Measurements from ENCODE around the gene F11. TPM values are rescaled to one million over a fixed set of nuclear protein-coding genes. Genes with fewer than 3 reads are reported as not detected.

F11 gene
- not detected in 2 replicates for total RNA-seq

DNA sequence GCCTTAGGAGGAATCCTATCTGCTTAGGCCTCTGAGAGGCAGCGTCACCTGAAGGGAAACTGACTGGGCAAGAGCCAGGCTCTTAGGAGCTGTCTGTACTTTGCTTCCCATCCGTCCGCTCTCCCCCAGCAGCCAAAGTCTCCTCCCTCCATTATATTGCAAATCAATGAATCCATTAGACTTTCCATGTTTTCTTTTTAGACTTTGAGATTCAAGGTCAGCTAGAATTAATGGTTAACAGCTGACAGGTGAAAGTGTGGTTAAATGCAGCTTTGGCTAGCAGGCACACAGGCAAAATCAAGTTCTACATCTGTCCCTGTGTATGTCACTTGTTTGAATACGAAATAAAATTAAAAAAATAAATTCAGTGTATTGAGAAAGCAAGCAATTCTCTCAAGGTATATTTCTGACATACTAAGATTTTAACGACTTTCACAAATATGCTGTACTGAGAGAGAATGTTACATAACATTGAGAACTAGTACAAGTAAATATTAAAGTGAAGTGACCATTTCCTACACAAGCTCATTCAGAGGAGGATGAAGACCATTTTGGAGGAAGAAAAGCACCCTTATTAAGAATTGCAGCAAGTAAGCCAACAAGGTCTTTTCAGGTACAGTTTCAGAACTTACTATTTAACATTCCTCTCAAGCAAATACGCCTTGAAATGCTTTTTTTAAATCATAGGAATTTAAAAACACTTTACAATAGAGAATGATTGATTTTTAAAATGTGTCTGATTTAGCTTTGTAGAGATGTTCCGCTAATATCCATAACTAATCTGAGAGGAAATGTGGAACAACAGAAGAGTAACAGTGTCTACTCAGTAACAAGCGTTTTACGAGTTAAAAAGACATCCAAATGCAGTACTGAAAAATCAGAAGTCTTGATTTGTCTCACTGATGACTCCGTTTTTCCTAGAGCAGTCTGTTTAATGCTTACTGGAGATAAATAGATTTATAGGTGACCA is at the start of gene F11:
Gene F11 (plus strand): TSS at position 507 of the 970 bp plus-strand sequence. CDS start 948 bp downstream, outside the sequence.

GRCh38 chr4:186227221-186227620 is 38.8 kb upstream of the F11 start, which contains the start of gene KLKB1:
TSS of gene KLKB1 (plus strand) at chr4:186227507. CDS start at chr4:186228196, 689 bp downstream.

Other genes starting within 250 kb of the F11 start
- gene TLR3, start 197.0 kb upstream of the F11 start, total RNA-seq: 0.65 and 8.4 TPM in 2 replicates
- gene FAM149A, start 161.5 kb upstream of the F11 start, total RNA-seq: under 0.01 TPM in 1 of 2 replicates, not detected in the other
- 2.6 and 7.4 TPM in 2 replicates for gene CYP4V2, start 74.6 kb upstream of the F11 start, total RNA-seq
- gene KLKB1, start 38.7 kb upstream of the F11 start, total RNA-seq: not detected in 2 replicates

Measured in epithelial cell of umbilical artery (primary cell).